Measurements from ENCODE around the gene RAB37. TPM values are rescaled to one million over a fixed set of nuclear protein-coding genes. Genes with fewer than 3 reads are reported as not detected.

Gene RAB37
- polyA plus RNA-seq, 3 donors: 1.4 to 2.2 (median 1.7) TPM

GRCh38 chr17:74722782-74723181 lies 14.3 kb upstream of the RAB37 start:
- WGBS, 3 donors: 70 to 79% (median 76%) methylated on average over 4 of the region's 4 CpGs

GRCh38 chr17:74723891-74724290 lies 13.2 kb upstream of the RAB37 start:
- WGBS, 3 donors: 66 to 72% (median 68%) methylated on average over 5 of the region's 5 CpGs
- H3K27ac ChIP-seq (ENCODE audit: low read depth, low read length): no peak overlapping the region

More at GRCh38 chr17:74722782-74723181, 14.3 kb upstream of the RAB37 start:
- no peak overlapping the region for H3K27ac ChIP-seq (ENCODE audit: low read depth, low read length)

GRCh38 chr17:74725111-74725510 lies 11.9 kb upstream of the RAB37 start:
- WGBS, 3 donors: 86 to 93% (median 93%) methylated on average over 3 of the region's 3 CpGs
- no peak overlapping the region for H3K27ac ChIP-seq (ENCODE audit: low read depth, low read length)

- WGBS, 3 donors: 81 to 95% (median 90%) methylated on average over 3 of the region's 3 CpGs
- no peak overlapping the region for H3K27ac ChIP-seq (ENCODE audit: low read depth, low read length)
Observed at GRCh38 chr17:74728033-74728701, 8.9 kb upstream of the RAB37 start.

- no peak overlapping the region for H3K27ac ChIP-seq (ENCODE audit: low read depth, low read length)
- WGBS, 3 donors: 82 to 96% (median 95%) methylated on average over 3 of the region's 3 CpGs
Observed at GRCh38 chr17:74728702-74729075, 8.4 kb upstream of the RAB37 start.

- 89 to 94% (median 90%) methylated on average over 5 of the region's 5 CpGs for WGBS, 3 donors
- no peak overlapping the region for H3K27ac ChIP-seq (ENCODE audit: low read depth, low read length)
Observed at GRCh38 chr17:74729368-74729767, 7.7 kb upstream of the RAB37 start.

GRCh38 chr17:74729866-74730265 lies 7.2 kb upstream of the RAB37 start:
- 84 to 88% (median 84%) methylated on average over 15 of the region's 15 CpGs for WGBS, 3 donors
- no peak overlapping the region for H3K27ac ChIP-seq (ENCODE audit: low read depth, low read length)

GRCh38 chr17:74730491-74731346 lies 6.3 kb upstream of the RAB37 start:
- WGBS, 3 donors: 59 to 74% (median 67%) methylated on average over 16 of the region's 16 CpGs
- H3K27ac ChIP-seq (ENCODE audit: low read depth, low read length): no peak overlapping the region

- H3K27ac ChIP-seq (ENCODE audit: low read depth, low read length): no peak overlapping the region
- WGBS, 3 donors: 44 to 83% (median 78%) methylated on average over 4 of the region's 4 CpGs
Observed at GRCh38 chr17:74731347-74731605, 5.8 kb upstream of the RAB37 start.

- H3K27ac ChIP-seq (ENCODE audit: low read depth, low read length): no peak overlapping the region
- 77 to 83% (median 78%) methylated on average over 12 of the region's 12 CpGs for WGBS, 3 donors
Observed at GRCh38 chr17:74732042-74732867, 4.8 kb upstream of the RAB37 start.

GRCh38 chr17:74733365-74734122 lies 3.5 kb upstream of the RAB37 start:
- 62 to 78% (median 69%) methylated on average over 9 of the region's 9 CpGs for WGBS, 3 donors
- H3K27ac ChIP-seq (ENCODE audit: low read depth, low read length): no peak overlapping the region

- 90 to 94% (median 91%) methylated on average over 3 of the region's 3 CpGs for WGBS, 3 donors
- H3K27ac ChIP-seq (ENCODE audit: low read depth, low read length): no peak overlapping the region
Observed at GRCh38 chr17:74734256-74734655, 2.8 kb upstream of the RAB37 start.

- WGBS, 3 donors: 2 to 7% (median 3%) methylated on average over 31 to 38 of the region's 38 CpGs
- no peak overlapping the region for H3K27ac ChIP-seq (ENCODE audit: low read depth, low read length)
Observed at GRCh38 chr17:74737299-74738050, 419 bp downstream of the RAB37 start.

GRCh38 chr17:74738051-74738996 lies 1.3 kb downstream of the RAB37 start:
- H3K27ac ChIP-seq (ENCODE audit: low read depth, low read length): no peak overlapping the region
- WGBS, 3 donors: 24 to 38% (median 27%) methylated on average over 16 of the region's 16 CpGs

GRCh38 chr17:74739227-74739831 lies 2.3 kb downstream of the RAB37 start:
- no peak overlapping the region for H3K27ac ChIP-seq (ENCODE audit: low read depth, low read length)
- 61 to 76% (median 68%) methylated on average over 12 of the region's 12 CpGs for WGBS, 3 donors

- 56 to 89% (median 60%) methylated on average over 6 of the region's 6 CpGs for WGBS, 3 donors
- no peak overlapping the region for H3K27ac ChIP-seq (ENCODE audit: low read depth, low read length)
Observed at GRCh38 chr17:74740173-74740572, 3.1 kb downstream of the RAB37 start.

Measured in adipose tissue (tissue), 3 donors.